GM12865 (cell line): ENCODE measurements around the gene CAPZA2.

Experiments used
- DNase-seq: peaks from one replicate; pipeline ENCODE4 v3.0.0; 2010; ENCODE audit warnings: low read depth
- H3K4me3 ChIP-seq: 2 replicates; pipeline ENCODE4 v1.5.1; 2011; ENCODE audit warnings: mild to moderate bottlenecking, low read depth, low read length, control low read depth
- TF ChIP-seq, protein P1 (sequence below): IDR thresholded peaks from 2 replicates; pipeline ENCODE4 v1.5.1; 2011; ENCODE audit warnings: low read length, control low read depth, low read depth, inconsistent platforms; ENCODE audit not compliant: insufficient read depth; ENCODE audit errors: missing control alignments

Gene CAPZA2

DNA sequence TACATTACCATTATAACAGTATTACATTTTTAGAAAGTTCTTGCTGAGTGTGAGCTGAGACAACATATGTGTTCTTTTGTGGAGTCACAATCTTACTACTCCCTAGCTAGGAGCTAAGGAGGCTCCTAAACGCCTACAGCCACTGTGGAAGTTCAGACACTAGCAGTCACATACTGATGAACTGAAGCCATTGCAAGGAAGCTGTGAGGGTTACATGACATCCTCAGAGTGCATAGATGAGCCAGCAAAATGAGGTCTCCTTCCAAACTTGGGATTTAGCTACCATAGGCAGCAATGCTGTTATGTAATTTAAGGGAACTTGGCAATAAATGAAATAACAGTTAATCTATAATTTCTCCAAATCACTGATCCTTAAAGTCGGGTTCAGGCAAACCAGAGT, 80.1 kb downstream of the CAPZA2 start:
- TF ChIP-seq, protein P1, sequence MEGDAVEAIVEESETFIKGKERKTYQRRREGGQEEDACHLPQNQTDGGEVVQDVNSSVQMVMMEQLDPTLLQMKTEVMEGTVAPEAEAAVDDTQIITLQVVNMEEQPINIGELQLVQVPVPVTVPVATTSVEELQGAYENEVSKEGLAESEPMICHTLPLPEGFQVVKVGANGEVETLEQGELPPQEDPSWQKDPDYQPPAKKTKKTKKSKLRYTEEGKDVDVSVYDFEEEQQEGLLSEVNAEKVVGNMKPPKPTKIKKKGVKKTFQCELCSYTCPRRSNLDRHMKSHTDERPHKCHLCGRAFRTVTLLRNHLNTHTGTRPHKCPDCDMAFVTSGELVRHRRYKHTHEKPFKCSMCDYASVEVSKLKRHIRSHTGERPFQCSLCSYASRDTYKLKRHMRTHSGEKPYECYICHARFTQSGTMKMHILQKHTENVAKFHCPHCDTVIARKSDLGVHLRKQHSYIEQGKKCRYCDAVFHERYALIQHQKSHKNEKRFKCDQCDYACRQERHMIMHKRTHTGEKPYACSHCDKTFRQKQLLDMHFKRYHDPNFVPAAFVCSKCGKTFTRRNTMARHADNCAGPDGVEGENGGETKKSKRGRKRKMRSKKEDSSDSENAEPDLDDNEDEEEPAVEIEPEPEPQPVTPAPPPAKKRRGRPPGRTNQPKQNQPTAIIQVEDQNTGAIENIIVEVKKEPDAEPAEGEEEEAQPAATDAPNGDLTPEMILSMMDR = no peak
- DNase-seq = no peak
- H3K4me3 ChIP-seq = no peak overlapping the region

DNA sequence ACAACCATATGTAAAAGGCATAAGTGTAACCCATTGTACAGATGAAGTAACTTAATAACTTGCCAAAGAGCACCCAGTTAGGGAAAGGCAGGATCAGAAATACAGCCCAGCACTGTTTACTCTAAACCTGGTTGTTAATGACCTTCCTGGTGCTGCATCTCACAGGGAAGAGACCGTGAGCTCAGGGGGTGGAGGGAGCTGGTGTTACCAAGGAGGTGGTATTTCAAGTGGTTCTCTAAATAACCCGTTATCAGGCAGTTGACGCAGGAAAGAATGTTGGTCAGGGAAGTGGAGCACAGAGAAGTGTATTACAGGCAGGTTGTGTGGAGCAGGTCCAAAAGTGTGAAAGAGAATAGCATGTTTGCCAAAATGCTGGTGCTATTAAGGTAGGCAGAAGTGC, 86.5 kb downstream of the CAPZA2 start:
- no peak for DNase-seq
- TF ChIP-seq, protein P1 = no peak
- no peak overlapping the region for H3K4me3 ChIP-seq

DNA sequence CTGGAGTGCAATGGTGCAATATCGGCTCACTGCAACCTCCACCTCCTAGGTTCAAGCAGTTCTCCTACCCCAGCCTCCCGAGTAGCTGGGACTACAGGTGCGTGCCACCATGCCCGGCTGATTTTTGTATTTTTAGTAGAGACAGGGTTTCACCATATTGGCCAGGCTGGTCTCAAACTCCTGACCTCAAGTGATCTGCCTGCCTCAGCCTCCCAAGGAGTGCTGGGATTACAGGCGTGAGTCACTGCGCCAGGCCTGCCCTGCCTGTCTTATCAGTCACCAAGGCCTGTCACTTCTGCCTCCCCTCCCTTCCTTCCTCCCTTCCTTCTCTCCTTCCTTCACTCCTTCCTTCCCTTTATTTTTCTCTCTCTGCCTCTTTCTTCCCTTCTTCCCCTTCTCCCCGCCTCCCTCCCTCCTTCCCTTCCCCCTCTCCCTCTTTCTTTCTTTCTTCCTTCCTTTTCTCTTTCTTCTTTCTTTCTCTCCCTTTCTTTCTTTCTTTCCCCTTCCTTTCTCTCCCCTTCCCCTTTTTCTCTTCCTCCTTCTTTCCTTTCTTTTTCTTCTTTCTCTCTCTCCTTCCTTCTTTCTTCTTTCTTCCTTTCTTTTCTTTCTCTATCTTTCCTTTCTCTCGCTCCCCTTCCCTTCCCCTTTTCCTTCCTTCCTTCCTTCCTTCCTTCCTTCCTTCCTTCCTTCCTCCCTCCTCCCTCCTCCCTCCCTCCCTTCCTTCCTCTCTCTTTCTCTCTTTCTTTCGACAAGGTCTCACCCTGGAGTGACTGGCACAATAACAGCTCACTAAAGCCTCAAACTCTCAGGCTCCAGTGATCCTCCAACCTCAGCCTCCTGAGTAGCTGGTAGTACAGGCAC, 87.8 kb downstream of the CAPZA2 start:
- no peak overlapping the region for H3K4me3 ChIP-seq
- TF ChIP-seq, protein P1 = no peak
- DNase-seq = no peak

DNA sequence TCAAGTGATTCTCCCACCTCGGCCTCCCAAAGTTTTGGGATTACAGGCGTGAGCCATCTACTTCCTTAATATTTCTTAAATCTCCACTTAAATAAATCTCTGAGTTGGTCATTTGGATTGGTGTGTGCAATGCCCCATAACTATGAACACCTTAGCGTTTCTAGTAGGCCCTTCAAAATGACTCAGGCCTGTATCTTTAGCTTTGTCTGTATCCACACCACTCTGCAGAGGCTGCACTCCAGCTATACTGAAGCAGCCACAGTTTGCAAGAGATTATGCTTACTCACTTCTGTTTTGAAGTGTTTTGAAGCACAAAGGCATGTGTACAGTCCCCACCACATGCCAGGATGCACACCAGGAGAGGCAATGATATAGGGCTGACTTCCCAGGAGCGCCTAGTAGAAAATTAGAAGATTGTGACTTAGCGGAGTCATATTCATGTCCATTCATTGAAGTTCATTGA, 88.5 kb downstream of the CAPZA2 start:
- no peak overlapping the region for H3K4me3 ChIP-seq
- DNase-seq = no peak
- TF ChIP-seq, protein P1 = no peak

DNA sequence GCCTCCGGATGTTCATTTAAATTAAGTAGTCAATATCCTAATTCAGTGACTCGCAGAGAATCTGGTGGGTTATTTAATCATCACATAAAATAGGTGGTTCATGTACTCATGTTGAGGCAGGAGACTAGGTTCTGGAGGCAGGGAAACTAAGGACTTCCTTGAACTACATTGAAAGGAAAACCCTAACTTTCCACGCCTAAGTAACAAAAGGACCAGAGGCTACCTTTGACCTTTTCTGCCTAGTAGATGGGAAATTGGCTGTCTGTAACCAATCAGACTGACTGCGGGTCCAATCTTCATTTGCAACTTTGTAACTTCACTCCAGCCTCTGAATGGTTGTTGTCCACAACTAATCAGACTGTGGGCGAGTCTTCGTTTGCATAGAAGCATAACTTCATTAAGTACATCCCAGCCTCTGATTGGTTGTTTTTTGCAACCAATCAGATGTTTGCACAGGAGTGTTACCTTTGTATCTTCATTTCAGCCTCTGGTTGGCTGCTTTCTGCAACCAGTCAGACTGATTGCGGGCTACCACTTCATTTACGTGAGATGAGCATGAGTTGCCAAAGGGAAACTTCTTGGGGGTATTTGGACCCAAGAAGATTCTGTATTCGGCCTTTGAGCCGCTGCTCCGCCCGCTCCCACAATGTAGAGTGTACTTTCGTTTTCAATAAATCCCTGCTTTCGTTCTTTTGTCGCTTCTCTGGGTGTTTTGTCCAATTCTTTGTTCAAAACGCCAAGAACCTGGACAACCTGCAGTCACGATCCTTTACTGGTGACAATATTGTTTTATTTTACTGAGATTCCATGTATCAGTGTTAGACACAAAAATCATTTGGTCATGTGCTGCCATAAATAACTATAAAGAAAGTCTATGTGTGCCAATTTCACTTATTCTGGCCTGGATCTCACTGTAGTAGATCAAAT, 89.2 kb downstream of the CAPZA2 start:
- no peak overlapping the region for H3K4me3 ChIP-seq

DNA sequence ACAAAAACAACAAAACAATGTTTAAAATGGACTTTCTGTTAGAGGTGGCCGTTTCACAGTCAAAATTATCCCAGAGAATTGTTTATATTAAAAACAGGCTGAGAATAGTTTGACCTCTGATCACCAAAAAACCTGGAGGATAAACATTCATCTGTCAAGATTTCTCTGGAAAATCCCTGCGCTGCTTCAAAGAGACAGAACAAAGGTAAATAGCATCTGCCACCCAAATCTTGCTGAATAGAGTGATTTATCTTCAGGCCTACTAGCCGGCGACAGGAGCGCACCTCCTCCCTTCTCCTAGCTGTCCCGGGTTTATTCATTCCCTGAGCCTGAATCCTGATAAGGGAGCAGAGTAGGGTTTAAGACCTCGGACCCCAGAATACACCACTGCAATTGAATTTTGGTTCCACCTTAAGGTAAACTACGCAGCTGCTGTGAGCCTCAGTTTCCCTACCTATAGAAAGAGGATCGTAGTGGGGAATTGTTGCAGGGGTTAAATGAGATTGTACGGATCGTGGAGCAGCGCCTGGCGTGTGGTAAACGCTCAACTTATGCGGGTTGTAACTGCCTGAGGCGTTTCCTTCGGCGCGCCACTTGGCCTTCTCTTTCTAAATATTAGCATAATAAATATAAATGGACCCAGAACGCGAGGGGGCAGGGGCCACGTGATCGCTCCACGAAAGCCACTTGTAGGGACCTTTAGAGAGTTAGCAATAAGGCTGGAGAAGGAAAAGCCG, 90.4 kb downstream of the CAPZA2 start:
- peak; percentile 74 for DNase-seq
- TF ChIP-seq, protein P1 = no peak
- peak overlapping the region; percentile 88 for H3K4me3 ChIP-seq

More for the DNA sequence above, 89.2 kb downstream of the CAPZA2 start:
- TF ChIP-seq, protein P1 = no peak
- DNase-seq = no peak
